GM19099 (cell line): ENCODE results near the gene SLC48A1.

ENCODE experiments used
- POLR2A ChIP-seq: IDR thresholded peaks from 3 replicates; pipeline ENCODE4 v1.6.1; 2011; ENCODE audit warnings: low read depth; ENCODE audit not compliant: insufficient read length; ENCODE audit errors: extremely low read depth

The SLC48A1 gene

DNA sequence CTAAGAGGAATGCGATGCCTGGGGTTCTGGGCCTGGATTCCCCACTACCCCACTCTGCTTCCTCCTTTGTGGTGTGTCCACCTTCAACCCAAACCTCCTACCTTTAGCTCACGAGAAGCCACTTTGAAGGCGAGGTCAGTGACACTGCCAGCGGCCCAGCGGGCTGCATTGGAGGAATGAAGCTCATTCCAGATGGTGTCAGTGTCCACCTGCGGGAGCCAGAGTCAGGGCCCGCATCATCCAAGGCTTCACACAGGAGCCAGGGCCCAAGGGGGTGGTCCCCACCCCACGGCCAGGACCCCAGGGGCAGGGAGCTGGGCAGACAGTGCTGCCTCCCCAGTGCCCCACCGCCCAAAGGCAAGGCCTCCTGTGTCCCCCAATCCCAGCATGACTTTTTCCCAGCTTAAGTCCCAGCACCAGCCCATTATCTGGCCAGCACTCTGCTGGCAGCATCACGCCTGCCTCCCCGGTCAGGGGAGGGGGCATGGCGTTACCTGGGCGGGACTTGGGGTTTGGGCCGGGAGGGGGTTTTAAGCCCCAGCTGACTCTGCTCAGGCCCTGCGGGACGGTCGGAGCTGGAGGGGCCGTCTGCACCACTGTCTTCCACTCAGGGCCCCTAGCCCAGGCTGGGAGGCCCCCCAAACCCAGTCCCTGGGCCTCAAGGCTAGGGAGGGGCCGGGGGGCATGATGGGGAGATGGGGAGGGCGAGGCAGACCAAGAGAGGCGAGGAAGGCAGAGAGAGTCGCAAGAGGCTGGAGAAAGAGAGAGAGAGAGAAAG lies 16.9 kb downstream of the SLC48A1 start:
- no peak for TF ChIP-seq POLR2A

DNA sequence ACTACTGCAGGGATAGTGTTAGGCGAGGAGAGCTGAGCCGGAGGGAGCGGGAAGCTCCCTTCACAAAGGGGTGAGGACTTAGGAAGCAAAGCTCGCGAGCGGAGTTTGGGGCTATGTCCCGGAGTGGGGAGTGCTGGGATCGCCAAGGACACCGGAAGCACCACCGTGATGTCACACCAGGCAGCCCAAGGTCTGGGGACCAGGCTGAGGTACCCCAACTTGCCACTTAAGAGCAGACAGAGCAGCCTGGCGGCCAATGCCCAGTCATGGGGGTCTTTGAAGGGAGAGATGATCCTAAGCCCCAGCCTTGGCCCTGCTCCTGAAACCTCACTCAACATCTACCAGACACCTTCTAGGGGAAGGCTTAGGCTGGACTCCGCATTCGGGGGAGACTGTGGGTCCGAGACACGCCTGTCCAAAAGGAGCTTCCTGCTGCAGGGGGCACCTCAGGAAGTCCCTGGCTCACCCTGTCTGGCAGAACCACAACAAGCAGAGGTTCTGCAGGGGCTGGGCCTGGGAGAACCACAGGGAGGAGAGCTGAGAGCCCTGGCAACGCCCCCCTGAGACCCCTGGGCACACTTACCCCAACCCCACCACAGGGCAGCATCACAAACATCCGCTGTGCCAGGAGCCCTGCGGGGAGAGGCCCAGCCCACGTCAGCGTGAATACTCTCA lies 17.8 kb downstream of the SLC48A1 start:
- TF ChIP-seq POLR2A: no peak

DNA sequence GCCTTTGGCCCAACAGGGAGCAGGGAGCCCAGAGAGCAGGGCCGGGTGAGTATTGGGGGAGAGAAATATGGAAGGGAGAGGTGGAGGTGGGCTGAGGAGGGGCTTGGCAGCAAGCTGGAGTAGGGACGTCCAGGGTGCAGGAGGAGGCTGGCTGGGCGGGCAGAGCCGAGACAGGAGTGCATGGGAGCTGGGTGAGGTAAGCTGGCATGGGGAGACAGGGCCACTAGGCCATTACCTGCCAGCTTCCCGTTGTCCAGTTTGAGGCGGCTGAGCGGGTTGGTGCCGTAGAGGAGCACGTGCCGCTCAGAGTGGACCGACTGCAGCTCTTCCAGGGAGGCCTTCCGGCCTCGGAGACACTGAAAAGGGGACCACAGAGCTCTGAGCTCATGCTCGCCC lies 18.3 kb downstream of the SLC48A1 start:
- TF ChIP-seq POLR2A: no peak

DNA sequence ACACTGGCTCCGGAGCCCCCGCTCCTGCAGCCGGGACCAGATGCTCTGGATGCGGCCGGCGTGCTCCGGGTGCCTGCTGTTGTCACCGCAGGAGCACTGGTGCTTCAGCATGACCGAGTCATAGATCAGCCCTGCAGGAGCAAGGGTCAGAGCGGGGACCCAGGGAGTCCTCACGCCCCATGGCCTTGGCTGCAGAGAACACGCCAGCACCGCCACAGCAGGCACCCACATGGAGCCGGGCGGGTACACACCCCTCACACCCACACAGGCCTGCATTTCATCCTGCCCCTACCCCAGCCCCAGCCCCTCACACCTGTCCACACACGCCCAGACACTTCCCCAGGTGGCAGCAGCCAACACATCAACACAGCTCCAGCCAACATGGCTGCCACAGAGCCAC lies 18.8 kb downstream of the SLC48A1 start:
- no peak for TF ChIP-seq POLR2A

DNA sequence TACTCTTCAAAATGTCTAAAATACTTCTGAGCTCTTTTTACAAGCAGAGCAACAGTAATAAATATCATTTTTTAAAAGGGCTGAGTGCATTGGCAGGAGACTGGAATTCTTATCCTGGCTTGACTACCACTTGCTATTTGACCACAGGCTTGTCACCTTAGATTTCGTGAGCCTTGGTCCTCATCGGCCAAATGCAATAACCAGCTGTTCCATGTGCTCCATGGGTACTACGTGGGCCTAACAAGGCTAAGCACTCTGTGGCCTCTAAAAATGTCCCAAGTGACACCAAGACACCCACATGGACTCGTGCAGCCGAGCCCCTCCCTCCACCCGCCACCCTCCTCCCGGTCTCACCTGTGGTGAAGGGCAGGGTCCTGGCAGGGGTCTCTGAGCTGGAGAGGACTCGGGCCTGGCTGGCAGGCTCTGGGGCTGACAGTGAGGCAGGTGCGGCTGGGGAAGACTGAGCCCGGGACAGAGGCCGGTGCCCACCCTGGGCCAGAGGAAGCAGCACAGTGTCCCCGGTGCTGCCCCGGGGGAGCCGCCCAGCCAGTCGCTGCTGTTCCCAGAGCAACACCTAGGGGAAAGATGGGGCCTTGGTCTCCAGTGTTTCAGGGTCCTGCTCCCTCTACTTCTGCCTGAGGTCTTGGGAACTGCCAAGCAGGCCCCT lies 20.1 kb downstream of the SLC48A1 start:
- no peak for TF ChIP-seq POLR2A

DNA sequence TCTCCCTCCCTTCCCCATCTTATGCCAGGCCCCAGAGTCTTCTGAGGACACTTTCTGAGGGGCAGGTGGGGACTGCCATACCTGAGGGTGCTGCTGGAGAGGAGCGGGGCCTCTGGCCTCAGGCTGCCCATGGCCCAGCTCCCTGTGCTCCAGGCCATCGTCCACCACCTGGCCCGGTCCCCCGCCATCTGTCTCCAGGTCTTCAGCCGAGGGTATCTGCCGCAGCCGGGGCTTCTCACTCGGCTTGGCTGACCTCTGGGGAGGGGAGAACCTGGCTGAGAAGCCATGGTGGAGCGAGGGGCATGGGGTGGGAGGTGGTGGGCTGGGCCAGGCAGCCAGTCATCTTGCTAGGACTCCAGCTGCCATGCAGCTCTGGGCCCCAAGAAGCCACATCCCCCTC lies 21.6 kb downstream of the SLC48A1 start:
- no peak for TF ChIP-seq POLR2A

DNA sequence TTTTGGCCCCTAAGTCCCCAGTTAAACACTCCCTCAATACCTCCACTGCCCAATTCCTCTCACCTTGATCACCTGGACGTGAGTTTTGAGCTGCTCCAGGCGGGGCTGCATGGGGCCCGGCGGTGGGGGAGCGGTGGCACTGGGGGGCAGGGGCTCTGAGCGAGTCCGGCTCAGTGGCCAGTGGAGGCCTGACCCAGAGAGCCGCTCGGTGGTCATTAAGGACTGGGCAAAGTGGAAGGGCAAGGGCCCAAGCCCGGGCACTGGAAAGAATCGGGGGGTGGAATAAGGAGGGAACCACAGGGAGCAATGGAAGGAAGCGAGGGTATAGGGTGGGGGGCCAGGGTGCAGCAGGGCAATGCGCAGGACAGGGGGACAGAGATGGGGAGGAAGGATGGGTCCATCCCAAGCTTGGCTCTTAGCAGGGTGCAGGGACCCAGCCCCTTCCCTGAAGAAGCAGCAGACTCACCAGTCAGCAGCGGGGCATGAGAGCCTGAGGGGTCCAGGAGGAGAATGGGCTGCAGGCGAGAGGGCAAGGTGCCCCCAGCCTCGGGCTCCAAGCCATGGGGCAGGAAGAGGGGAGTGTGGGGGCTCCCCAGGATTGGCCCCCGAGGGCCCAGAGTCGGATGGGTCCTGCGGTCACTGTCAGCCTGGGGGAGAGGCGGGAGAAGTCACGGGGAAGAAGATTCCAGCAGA lies 22.2 kb downstream of the SLC48A1 start:
- TF ChIP-seq POLR2A: no peak

DNA sequence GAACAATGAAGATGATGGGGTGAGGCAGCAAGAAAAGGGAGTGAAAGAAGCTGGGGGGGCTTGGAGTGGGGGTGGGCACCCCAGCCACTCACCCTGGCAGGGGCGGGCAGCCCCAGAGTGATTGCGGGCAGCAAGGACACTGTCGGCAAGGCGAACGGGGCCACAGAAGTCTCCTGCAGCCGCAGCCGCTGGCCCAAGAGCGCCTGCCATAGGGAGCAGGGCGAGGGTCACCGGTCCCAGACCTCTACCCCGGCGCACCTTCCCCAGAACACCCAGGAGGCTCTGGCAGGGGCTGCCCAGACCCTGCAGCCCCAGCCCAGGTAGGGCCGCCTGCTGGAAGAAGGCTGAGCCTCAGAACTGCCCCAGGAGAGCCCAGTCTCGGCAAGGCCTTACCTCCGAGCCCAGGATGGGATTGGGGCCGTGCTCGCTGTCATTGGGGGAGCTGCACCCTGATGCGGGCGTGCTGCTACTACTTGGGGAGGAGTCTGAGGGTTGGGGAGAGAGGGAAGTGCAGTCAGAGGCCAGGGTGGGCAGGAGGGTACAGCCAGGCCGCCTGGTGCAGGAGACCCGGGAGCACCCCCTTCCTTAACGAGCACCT lies 22.9 kb downstream of the SLC48A1 start:
- TF ChIP-seq POLR2A: no peak

DNA sequence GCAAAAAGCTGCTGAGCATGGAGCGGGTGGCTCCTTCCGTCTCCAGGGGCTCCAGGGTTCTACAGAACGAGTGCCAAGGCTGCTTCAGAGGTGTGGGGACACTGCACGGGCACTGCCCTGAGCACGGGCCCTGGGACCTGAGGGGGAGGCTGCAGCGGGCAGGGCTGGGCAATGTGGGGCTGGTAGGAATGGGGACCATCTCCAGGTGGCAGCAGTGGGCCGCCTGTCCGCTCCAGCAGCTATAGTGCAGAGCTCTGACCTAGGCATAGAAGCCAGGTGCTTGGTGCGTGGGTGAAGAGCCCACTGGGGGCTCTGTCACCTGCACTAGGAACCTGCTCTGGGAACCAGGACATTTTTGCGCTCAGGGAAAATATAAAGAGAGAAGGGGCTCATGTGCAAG lies 24.4 kb downstream of the SLC48A1 start:
- TF ChIP-seq POLR2A: no peak

DNA sequence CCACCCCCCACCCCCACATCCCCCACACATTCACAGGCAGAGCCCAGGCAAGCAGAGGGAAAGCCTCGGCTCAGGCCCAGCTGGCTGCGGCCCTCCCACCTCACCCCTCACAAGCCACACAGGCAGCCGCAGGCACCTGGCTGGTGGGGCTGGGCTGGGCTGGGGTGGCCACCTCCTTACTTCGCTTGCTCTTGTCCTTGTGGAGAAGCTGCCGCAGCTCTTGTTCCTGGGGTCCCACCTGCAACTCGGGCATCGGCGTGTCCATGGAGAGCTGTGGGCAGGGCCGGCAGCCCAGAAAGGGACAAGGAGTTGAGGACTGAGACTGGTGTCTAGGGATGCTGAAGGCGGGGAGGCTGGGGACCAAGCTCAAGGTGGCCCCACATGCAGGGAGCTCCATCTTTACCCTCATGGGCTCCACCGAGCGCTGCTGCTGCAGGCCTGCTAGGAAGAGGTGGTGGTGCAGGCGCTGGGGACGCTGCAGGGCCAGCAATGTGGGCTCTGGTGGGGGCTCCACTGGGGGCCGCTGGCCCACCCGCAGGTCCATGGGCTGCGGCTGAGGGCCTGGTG lies 25.4 kb downstream of the SLC48A1 start:
- no peak for TF ChIP-seq POLR2A

DNA sequence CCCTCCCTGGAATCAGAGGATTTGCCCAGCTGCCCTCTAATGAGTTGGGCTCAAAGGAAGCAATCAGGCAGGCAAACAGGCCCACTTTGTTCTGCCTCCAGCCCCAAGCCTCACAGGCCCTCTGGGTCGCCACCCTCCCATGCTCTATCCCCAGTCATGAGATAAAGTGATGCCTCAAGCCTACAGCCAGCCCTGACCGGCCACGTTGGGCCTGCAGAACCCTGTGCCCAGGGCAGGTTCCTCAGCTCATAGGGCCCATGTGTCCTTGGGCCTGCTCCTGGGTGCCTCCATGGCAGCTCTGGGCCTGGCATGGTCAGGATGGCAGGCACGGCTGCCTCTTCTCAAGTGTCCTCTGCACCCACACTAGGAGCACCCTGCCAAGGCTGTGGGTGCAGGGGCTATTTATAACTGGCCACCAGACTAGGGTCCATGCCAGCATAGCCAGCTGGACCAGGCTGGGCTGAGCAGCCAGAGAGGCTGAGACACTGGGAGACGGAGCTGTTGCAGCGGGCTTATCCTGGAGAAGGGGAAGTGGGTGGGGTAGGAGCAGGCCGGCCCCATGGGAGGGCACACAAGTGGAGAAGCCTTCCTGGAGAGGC lies 26.4 kb downstream of the SLC48A1 start:
- TF ChIP-seq POLR2A: no peak

DNA sequence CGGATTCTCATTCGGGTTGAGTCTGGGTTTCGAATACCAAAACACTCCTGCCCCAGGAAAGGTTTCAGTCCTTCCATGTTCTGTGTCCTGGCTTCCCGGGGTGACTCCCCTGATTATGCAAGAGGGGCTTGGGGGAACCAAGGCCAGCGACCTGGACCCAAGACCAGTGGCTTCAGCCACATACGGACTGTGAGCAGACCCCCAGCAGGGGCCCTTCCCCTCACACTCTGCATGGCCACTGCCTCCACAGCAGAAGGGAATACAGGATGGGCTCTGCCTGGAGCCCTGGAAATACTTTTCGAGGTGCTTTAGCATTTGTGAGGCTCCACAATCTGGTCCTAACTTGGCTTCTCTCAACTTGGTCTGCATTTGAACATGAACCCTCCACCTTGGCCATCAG lies 27.5 kb downstream of the SLC48A1 start:
- no peak for TF ChIP-seq POLR2A

DNA sequence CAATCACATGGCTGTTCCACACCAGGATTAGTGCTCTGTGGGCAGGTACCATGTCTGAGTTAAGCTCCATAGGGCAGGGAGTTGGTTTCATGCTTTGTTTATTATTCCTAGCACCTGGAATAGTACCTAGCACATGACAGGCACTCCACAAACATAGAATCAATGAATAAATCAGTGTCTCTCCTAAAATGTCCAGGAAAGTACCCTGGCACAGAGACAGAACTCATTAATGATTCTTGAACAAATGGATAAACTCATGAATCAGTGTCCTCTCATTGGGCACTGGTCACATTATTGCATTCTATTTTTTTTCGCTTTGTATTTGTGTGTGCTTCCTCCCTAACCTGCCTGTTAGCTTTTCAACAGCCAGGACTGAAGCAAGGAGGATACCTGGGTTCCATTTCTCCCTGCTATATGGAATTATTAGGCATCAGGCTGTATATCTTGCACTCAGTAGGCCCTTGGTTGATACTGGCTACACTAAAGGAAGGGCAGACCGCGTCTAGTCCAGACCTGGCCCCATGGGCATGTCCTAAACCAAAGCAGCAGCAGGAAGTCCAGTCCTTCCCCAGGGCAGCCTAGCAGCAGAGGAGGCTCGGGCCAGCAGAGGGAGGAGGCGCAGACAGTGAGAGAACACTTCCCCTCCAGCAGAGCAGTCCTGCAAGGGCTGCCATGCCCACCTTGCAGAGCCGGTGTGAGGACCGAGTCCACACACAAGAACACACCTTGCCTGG lies 28.3 kb downstream of the SLC48A1 start:
- no peak for TF ChIP-seq POLR2A

DNA sequence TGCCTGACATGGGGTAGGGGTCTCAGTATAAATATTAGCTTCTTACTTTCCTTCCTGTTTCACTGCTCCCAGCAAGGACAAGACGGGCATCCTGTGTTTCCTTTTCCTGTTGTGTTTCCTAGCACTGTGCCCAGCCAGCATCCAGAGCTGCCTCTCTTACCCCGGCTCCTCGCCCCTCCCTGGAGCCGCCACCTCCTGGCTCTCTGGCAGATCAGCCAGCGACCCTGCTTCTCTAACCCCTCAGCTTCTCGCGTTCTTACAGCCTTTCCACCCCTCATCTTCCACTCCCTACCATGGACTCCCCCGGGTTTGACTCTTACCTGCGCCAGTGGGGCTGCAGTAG lies 28.8 kb downstream of the SLC48A1 start:
- TF ChIP-seq POLR2A: no peak
